Mesothelial cell of epicardium (in vitro differentiated cells): ENCODE data around the gene MAB21L1. TPM values are rescaled to one million over a fixed set of nuclear protein-coding genes. Genes with fewer than 3 reads are reported as not detected.

Experiments
- DNase-seq, 2 experiments: peaks; one replicate each; pipeline ENCODE4 v3.0.0; 2021; ENCODE audit warnings: low spot score in 2 of 2; ENCODE audit not compliant: unreplicated experiment in 2 of 2
- H3K27ac Mint-ChIP-seq: 2 replicates; pipeline ENCODE4 v1.8.0; 2021; ENCODE audit warnings: mixed read lengths
- H3K27me3 Mint-ChIP-seq: 2 replicates; pipeline ENCODE4 v1.8.0; 2021; ENCODE audit warnings: low read depth, mixed read lengths
- H3K36me3 Mint-ChIP-seq: 2 replicates; pipeline ENCODE4 v1.8.0; 2021; ENCODE audit warnings: mixed read lengths
- H3K4me1 Mint-ChIP-seq: 2 replicates; pipeline ENCODE4 v1.8.0; 2021; ENCODE audit warnings: mixed read lengths
- H3K4me3 Mint-ChIP-seq: 2 replicates; pipeline ENCODE4 v1.8.0; 2021; ENCODE audit warnings: mild to moderate bottlenecking, moderate library complexity, mixed read lengths
- H3K9me3 Mint-ChIP-seq: 2 replicates; pipeline ENCODE4 v1.8.0; 2021; ENCODE audit warnings: mixed read lengths
- CTCF ChIP-seq: fragments of 200-600 bp; sonication (generic); IDR thresholded peaks from one replicate; pipeline ENCODE4 v1.5.0; 2021; ENCODE audit warnings: antibody characterized with exemption; ENCODE audit not compliant: unreplicated experiment
- total RNA-seq: library from RNA; stranded (reverse); gene quantifications from 3 replicates; pipeline ENCODE4 v1.2.1, GENCODE V29; 2021

Gene MAB21L1
- total RNA-seq, 1 donor from 2014 or later: 0.80 TPM

- H3K9me3 Mint-ChIP-seq: peaks cover 14% of the 10 kb centered on the region
- H3K4me3 Mint-ChIP-seq: no peak overlapping the region
- peaks cover 19% of the 10 kb centered on the region for H3K36me3 Mint-ChIP-seq
- no peak for DNase-seq
- H3K27me3 Mint-ChIP-seq: no peaks in the 10 kb centered on the region
- H3K4me1 Mint-ChIP-seq: no peaks in the 10 kb centered on the region
- no peak overlapping the region for H3K27ac Mint-ChIP-seq
- no peak for TF ChIP-seq CTCF
Measured at GRCh38 chr13:35457258-35457657, 19.2 kb downstream of the MAB21L1 start.

- H3K36me3 Mint-ChIP-seq: peaks cover 19% of the 10 kb centered on the region
- DNase-seq: no peak
- no peak overlapping the region for H3K4me3 Mint-ChIP-seq
- peaks cover 14% of the 10 kb centered on the region for H3K9me3 Mint-ChIP-seq
- no peaks in the 10 kb centered on the region for H3K27me3 Mint-ChIP-seq
- TF ChIP-seq CTCF: no peak
- no peak overlapping the region for H3K27ac Mint-ChIP-seq
- H3K4me1 Mint-ChIP-seq: no peaks in the 10 kb centered on the region
Measured at GRCh38 chr13:35455022-35455421, 21.5 kb downstream of the MAB21L1 start.

- Mint-ChIP-seq H3K4me1 (peaks cover 17% of the 10 kb centered on the region), H3K9me3 (peaks cover 3% of the 10 kb centered on the region), H3K27me3 (no peaks in the 10 kb centered on the region), H3K36me3 (peaks cover 4% of the 10 kb centered on the region), H3K4me3 (no peak overlapping the region), H3K27ac (no peak overlapping the region)
- DNase-seq: no peak
- TF ChIP-seq CTCF: no peak
Measured at GRCh38 chr13:35449821-35450220, 26.7 kb downstream of the MAB21L1 start.

- H3K9me3 Mint-ChIP-seq: peaks cover 3% of the 10 kb centered on the region
Measured at GRCh38 chr13:35448465-35448864, 28.0 kb downstream of the MAB21L1 start.

More at GRCh38 chr13:35448465-35448864, 28.0 kb downstream of the MAB21L1 start:
- H3K27ac Mint-ChIP-seq: peak overlapping the region; percentile 20
- no peak for TF ChIP-seq CTCF
- peaks cover 4% of the 10 kb centered on the region for H3K36me3 Mint-ChIP-seq
- no peak for DNase-seq
- no peaks in the 10 kb centered on the region for H3K27me3 Mint-ChIP-seq
- H3K4me3 Mint-ChIP-seq: no peak overlapping the region
- peaks cover 17% of the 10 kb centered on the region for H3K4me1 Mint-ChIP-seq
